GM12874 (cell line): ENCODE data around the gene CYP17A1.

Experiments used
- CTCF ChIP-seq: IDR thresholded peaks from 2 replicates; pipeline ENCODE4 v1.5.1; 2011; ENCODE audit warnings: low read depth, mild to moderate bottlenecking, control low read depth, low read length, moderate library complexity; ENCODE audit not compliant: insufficient read depth

Gene CYP17A1

GRCh38 chr10:102837230-102837721 lies at the start of gene CYP17A1:
CYP17A1 (minus strand) TSS chr10:102837413; CDS start chr10:102837361, 52 bp downstream.
- TF ChIP-seq CTCF, result no peak

GRCh38 chr10:102880256-102880655 lies 43.0 kb upstream of the CYP17A1 start:
- no peak for TF ChIP-seq CTCF

- no peak for TF ChIP-seq CTCF
These were observed 41.4 kb upstream of the CYP17A1 start for GRCh38 chr10:102878629-102879028.

DNA sequence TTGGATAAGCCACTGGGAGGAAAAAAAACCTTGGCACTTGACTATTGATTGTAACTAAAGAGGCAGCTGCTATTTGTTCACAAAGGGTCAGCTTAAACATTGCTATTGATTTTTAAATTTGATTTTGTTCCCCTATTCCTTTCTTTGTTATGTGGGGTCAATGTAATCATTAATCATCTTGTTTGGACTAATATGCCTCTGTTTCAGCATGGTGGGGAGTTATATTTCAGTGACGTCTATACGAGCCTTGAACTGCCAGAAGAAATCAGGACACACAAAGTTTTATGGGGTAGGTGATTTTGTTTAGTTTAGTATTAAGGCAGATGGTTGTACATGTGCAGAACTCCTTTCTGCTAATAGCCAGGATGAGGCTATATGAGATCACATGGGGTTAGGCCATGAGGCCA lies 39.5 kb upstream of the CYP17A1 start:
- no peak for TF ChIP-seq CTCF

DNA sequence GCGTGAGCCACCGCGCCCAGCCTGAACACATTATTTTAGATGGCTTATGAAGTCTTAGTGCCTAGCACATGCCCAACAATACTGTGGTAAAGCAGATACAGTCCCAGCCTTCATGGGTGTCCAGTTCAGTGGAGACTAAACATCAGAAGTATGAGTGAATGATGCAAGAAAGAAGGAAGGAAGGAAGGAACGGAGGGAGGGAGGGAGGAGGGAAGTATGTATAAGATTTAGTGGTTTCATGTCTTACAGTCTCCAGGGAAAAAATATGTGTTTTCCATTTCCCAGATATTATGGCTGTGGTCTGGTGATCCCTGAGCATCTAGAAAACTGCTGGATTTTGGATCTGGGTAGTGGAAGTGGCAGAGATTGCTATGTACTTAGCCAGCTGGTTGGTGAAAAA lies 35.0 kb upstream of the CYP17A1 start:
- TF ChIP-seq CTCF, result no peak

DNA sequence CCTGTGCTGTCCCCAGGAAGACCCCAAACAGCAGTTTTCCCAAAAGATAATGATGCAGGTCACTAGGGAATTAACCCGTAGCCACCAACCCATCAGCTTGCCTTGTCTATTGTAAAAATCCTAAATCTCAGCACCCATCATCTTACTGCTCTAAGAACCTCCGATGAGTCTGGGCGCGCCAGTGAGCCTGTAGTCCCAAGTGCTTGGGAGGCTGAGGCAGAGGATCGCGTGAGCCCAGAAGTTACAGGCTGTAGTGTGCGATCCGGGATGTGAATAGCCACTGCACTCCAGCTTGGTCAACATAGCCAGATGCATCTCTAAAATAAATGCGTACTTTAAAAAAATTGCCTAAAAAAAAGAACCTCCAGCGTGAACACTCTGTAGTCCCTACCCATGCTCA lies 33.0 kb upstream of the CYP17A1 start:
- TF ChIP-seq CTCF, result no peak

- TF ChIP-seq CTCF, result no peak
These were observed 32.3 kb upstream of the CYP17A1 start, which contains the start of gene AS3MT for GRCh38 chr10:102869258-102870198. AS3MT (plus strand) TSS chr10:102869470; CDS start chr10:102869593, 123 bp downstream.
